22Rv1 (cell line): ENCODE results near the gene PDGFRB.

Experiments
- H3K27ac ChIP-seq: fragments of 450-650 bp; 2 replicates; pipeline ENCODE4 v1.5.1; 2017
- ZFX ChIP-seq: fragments of 450-650 bp; IDR thresholded peaks from 2 replicates; pipeline ENCODE4 v1.6.1; 2017; ENCODE audit warnings: antibody characterized with exemption, borderline replicate concordance
- TF ChIP-seq, protein P1 (sequence below): fragments of 450-650 bp; IDR thresholded peaks from 2 replicates; pipeline ENCODE4 v1.5.1; 2017; ENCODE audit warnings: mild to moderate bottlenecking

Gene PDGFRB

DNA sequence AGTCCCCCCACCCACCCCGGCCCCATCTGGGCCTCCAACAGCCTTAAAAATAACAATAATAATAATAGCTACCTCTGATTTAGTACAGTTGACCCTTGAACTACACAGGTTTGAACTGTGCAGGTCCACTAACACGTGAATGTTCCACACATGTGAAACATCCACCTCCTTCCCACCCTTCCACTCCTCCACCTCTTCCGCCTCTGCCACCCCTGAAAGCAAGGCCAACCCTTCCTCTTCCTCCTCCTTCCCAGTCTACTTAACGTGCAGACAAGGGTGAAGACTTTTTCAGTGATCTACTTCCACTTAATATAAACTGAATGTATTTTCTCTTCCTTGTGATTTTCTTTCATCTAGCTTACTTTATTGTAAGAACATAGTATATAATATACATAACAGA lies 10.8 kb downstream of the PDGFRB start:
- H3K27ac ChIP-seq, result no peak overlapping the region
- TF ChIP-seq, protein P1, sequence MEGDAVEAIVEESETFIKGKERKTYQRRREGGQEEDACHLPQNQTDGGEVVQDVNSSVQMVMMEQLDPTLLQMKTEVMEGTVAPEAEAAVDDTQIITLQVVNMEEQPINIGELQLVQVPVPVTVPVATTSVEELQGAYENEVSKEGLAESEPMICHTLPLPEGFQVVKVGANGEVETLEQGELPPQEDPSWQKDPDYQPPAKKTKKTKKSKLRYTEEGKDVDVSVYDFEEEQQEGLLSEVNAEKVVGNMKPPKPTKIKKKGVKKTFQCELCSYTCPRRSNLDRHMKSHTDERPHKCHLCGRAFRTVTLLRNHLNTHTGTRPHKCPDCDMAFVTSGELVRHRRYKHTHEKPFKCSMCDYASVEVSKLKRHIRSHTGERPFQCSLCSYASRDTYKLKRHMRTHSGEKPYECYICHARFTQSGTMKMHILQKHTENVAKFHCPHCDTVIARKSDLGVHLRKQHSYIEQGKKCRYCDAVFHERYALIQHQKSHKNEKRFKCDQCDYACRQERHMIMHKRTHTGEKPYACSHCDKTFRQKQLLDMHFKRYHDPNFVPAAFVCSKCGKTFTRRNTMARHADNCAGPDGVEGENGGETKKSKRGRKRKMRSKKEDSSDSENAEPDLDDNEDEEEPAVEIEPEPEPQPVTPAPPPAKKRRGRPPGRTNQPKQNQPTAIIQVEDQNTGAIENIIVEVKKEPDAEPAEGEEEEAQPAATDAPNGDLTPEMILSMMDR, result no peak
- no peak for TF ChIP-seq ZFX

- TF ChIP-seq, protein P1, result no peak
- TF ChIP-seq ZFX, result no peak
- no peak overlapping the region for H3K27ac ChIP-seq
Observed at GRCh38 chr5:150144246-150144801, 11.3 kb downstream of the PDGFRB start.

GRCh38 chr5:150143350-150144245 lies 12.0 kb downstream of the PDGFRB start:
- H3K27ac ChIP-seq, result no peak overlapping the region
- TF ChIP-seq, protein P1, result no peak
- no peak for TF ChIP-seq ZFX

GRCh38 chr5:150142959-150143349 lies 12.7 kb downstream of the PDGFRB start:
- no peak overlapping the region for H3K27ac ChIP-seq
- TF ChIP-seq ZFX, result no peak
- TF ChIP-seq, protein P1, result no peak

- TF ChIP-seq ZFX, result no peak
- TF ChIP-seq, protein P1, result no peak
- H3K27ac ChIP-seq, result no peak overlapping the region
Observed at GRCh38 chr5:150142185-150142958, 13.3 kb downstream of the PDGFRB start.

- H3K27ac ChIP-seq, result no peak overlapping the region
- TF ChIP-seq, protein P1, result no peak
- no peak for TF ChIP-seq ZFX
Observed at GRCh38 chr5:150141544-150142184, 14.0 kb downstream of the PDGFRB start.
